ENCODE data around the gene SNX9. TPM values are rescaled to one million over a fixed set of nuclear protein-coding genes. Genes with fewer than 3 reads are reported as not detected.

The SNX9 gene
- total RNA-seq, 1 experiment from 2014 or later = 31.3 TPM

- no peak overlapping the region for H3K18ac ChIP-seq (ENCODE audit: insufficient read length, low read depth, low read length)
- no peaks in the 10 kb centered on the region for H3K79me1 ChIP-seq (ENCODE audit: insufficient read depth, low read depth, low read length, poor library complexity, severe bottlenecking)
- WGBS (ENCODE audit: extremely low coverage, insufficient read length, low lambda C conversion rate) = no CpG with 5 or more reads among the region's 4 CpGs
- no peak overlapping the region for H2AK5ac ChIP-seq (ENCODE audit: insufficient read length, low read length)
- no peak overlapping the region for H2AFZ ChIP-seq (ENCODE audit: low read length)
- no peak overlapping the region for H4K91ac ChIP-seq (ENCODE audit: insufficient read length, low read depth, low read length)
- H3K4me2 ChIP-seq (ENCODE audit: insufficient read depth, insufficient read length, low read length) = no peak overlapping the region
- H3K56ac ChIP-seq (ENCODE audit: insufficient read length, low read depth, low read length) = no peak overlapping the region
- no peak overlapping the region for H2BK20ac ChIP-seq (ENCODE audit: low read depth, low read length, poor library complexity, severe bottlenecking)
- Mint-ChIP-seq H3K4me3 (no peak overlapping the region), H3K4me1 (peaks cover 19% of the 10 kb centered on the region in 2 experiments), H3K27ac (no peak overlapping the region), H3K9me3 (peaks cover 10 to 13% of the 10 kb centered on the region in 2 experiments), H3K27me3 (ENCODE audit: low read depth) (peaks cover 14% of the 10 kb centered on the region), H3K36me3 (ENCODE audit: insufficient read depth in 1 of 3, low read depth in 3 of 3) (peaks cover 6 to 8% (median 7%) of the 10 kb centered on the region in 3 experiments; a peak in 5 of 7 replicates)
- H2BK5ac ChIP-seq (ENCODE audit: insufficient read length, low read length) = no peak overlapping the region
- H4K8ac ChIP-seq (replicated peaks; ENCODE audit: insufficient read length, low read depth, low read length) = no peak overlapping the region
- H4K20me1 ChIP-seq (ENCODE audit: control insufficient read depth, insufficient read depth, insufficient read length) = no peaks in the 10 kb centered on the region
- no peak overlapping the region for H2BK120ac ChIP-seq (ENCODE audit: low read depth, low read length, poor library complexity, severe bottlenecking)
- no peak for DNase-seq
- H3K27ac ChIP-seq (ENCODE audit: insufficient read length, low read depth, low read length) = no peak overlapping the region
- TF ChIP-seq, protein P1, sequence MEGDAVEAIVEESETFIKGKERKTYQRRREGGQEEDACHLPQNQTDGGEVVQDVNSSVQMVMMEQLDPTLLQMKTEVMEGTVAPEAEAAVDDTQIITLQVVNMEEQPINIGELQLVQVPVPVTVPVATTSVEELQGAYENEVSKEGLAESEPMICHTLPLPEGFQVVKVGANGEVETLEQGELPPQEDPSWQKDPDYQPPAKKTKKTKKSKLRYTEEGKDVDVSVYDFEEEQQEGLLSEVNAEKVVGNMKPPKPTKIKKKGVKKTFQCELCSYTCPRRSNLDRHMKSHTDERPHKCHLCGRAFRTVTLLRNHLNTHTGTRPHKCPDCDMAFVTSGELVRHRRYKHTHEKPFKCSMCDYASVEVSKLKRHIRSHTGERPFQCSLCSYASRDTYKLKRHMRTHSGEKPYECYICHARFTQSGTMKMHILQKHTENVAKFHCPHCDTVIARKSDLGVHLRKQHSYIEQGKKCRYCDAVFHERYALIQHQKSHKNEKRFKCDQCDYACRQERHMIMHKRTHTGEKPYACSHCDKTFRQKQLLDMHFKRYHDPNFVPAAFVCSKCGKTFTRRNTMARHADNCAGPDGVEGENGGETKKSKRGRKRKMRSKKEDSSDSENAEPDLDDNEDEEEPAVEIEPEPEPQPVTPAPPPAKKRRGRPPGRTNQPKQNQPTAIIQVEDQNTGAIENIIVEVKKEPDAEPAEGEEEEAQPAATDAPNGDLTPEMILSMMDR (conservative IDR thresholded peaks at IDR 0.05) = no peak
- no peak overlapping the region for H3K4ac ChIP-seq (ENCODE audit: low read depth, low read length)
- H3K23ac ChIP-seq (ENCODE audit: insufficient read length, low read depth, low read length) = no peak overlapping the region
- no peak overlapping the region for H3T11ph ChIP-seq (ENCODE audit: low read length)
- no peak overlapping the region for H3K9ac ChIP-seq (ENCODE audit: extremely low read depth, insufficient read length, low read length)
- H4K5ac ChIP-seq (ENCODE audit: insufficient read length, low read depth, low read length) = no peak overlapping the region
- no peaks in the 10 kb centered on the region for H3K9me3 ChIP-seq (ENCODE audit: control insufficient read depth, low read depth, low read length)
- no peaks in the 10 kb centered on the region for H3K79me2 ChIP-seq (ENCODE audit: insufficient read depth, low read length)
- H3K4me1 ChIP-seq (ENCODE audit: insufficient read depth, low read length) = peaks cover 3% of the 10 kb centered on the region; the same call in 1 of the 2 replicates
- no peaks in the 10 kb centered on the region for H3K27me3 ChIP-seq (ENCODE audit: insufficient read depth, low read length)
- no peaks in the 10 kb centered on the region for H3K23me2 ChIP-seq (ENCODE audit: insufficient read length, low read depth, low read length, poor library complexity, severe bottlenecking)
- H2BK15ac ChIP-seq (ENCODE audit: low read depth, low read length) = no peak overlapping the region
- H2BK12ac ChIP-seq (ENCODE audit: insufficient read length, low read depth, low read length) = no peak overlapping the region
- no peak overlapping the region for H3K14ac ChIP-seq (ENCODE audit: insufficient read depth, low read length)
These were observed 45.7 kb upstream of the SNX9 start for GRCh38 chr6:157777344-157777743.

All from H9 (cell line).